Right lung (tissue), 5 donors: ENCODE results near the gene ARHGAP4. TPM values are rescaled to one million over a fixed set of nuclear protein-coding genes. Genes with fewer than 3 reads are reported as not detected.
A peak's percentile ranks its signal among the peaks of the same experiment; 100 is the strongest.

Experiments used
- DNase-seq, 2 donors: peaks; one replicate each; pipeline ENCODE4 v3.0.0-alpha.2; 2013
- polyA plus RNA-seq, 5 donors: library from polyadenylated mRNA; unstranded; fragments of 120-200 nt; gene quantifications; one replicate each; pipeline versions ENCODE4 v1.2.1 to v1.2.3, GENCODE V29; 2013; ENCODE audit warnings: inconsistent platforms in 1 of 5, low replicate concordance in 1 of 5; ENCODE audit not compliant: insufficient read length in 5 of 5, insufficient read depth in 1 of 5

The ARHGAP4 gene
- polyA plus RNA-seq, 5 donors, result 17.1 to 29.6 (median 25.4) TPM

- DNase-seq, result no peak
These were observed 43.5 kb downstream of the ARHGAP4 start for GRCh38 chrX:153882557-153882956.

GRCh38 chrX:153882086-153882498 is 44.0 kb downstream of the ARHGAP4 start:
- no peak for DNase-seq

- DNase-seq, result no peak
These were observed 44.8 kb downstream of the ARHGAP4 start for GRCh38 chrX:153881281-153881680.

GRCh38 chrX:153880440-153880815 is 45.6 kb downstream of the ARHGAP4 start:
- no peak for DNase-seq

- DNase-seq, result no peak
These were observed 46.2 kb downstream of the ARHGAP4 start for GRCh38 chrX:153879741-153880439.

- no peak for DNase-seq
These were observed 47.0 kb downstream of the ARHGAP4 start for GRCh38 chrX:153878969-153879653.

GRCh38 chrX:153878345-153878744 is 47.7 kb downstream of the ARHGAP4 start:
- DNase-seq, result no peak

- no peak for DNase-seq
These were observed 48.3 kb downstream of the ARHGAP4 start for GRCh38 chrX:153877571-153878261.

GRCh38 chrX:153876112-153876491 is 50.0 kb downstream of the ARHGAP4 start:
- no peak for DNase-seq

- peak; percentile 49 to 61 for DNase-seq
These were observed 50.5 kb downstream of the ARHGAP4 start for GRCh38 chrX:153875391-153876111.

- DNase-seq, result no peak
These were observed 51.5 kb downstream of the ARHGAP4 start for GRCh38 chrX:153874366-153875125.

- DNase-seq, result no peak
These were observed 52.0 kb downstream of the ARHGAP4 start for GRCh38 chrX:153874085-153874365.

GRCh38 chrX:153873282-153874084 is 52.6 kb downstream of the ARHGAP4 start:
- DNase-seq, result no peak

GRCh38 chrX:153871946-153872878 is 53.9 kb downstream of the ARHGAP4 start:
- no peak for DNase-seq

GRCh38 chrX:153871451-153871850 is 54.6 kb downstream of the ARHGAP4 start:
- no peak for DNase-seq

GRCh38 chrX:153870791-153871360 is 55.2 kb downstream of the ARHGAP4 start:
- DNase-seq, result no peak

- no peak for DNase-seq
These were observed 55.8 kb downstream of the ARHGAP4 start for GRCh38 chrX:153870288-153870690.

- DNase-seq, result no peak
These were observed 56.4 kb downstream of the ARHGAP4 start for GRCh38 chrX:153869473-153870287.
